GM12878 (cell line): Measurements from ENCODE around the gene DUSP16. TPM values are rescaled to one million over a fixed set of nuclear protein-coding genes. Genes with fewer than 3 reads are reported as not detected.

Experiments used
- CHD2 ChIP-seq: IDR thresholded peaks from 2 replicates; pipeline ENCODE4 v1.6.1; 2011; ENCODE audit warnings: low read depth, low read length, improper control_type of control experiment, borderline replicate concordance
- IKZF2 ChIP-seq, 2 experiments: fragments of 450-650 bp; IDR thresholded peaks; 2 replicates each; pipeline ENCODE4 v1.6.1; 2017; ENCODE audit warnings: mild to moderate bottlenecking in 2 of 2, moderate library complexity in 2 of 2
- polyA plus RNA-seq, 11 experiments: library from polyadenylated mRNA; depleted of rRNA in 4 of 11; unstranded in 6 of 11; stranded (reverse) in 5 of 11; fragments of >200 nt; fragmentation: Nextera tagmentation in 4 of 11; fragmentation: Illumina TruSeq in 1 of 11; extraction: Ambion mirVana in 4 of 11; extraction: Trizol in 1 of 11; gene quantifications; 1 replicate in 1 of 11; 2 replicates in 10 of 11; pipeline versions ENCODE4 v1.2.1 to v1.2.3, GENCODE V29; 2011 to 2016; ENCODE audit warnings: inconsistent platforms in 2 of 11, missing spikeins in 2 of 11, low read depth in 1 of 11
- total RNA-seq, 4 experiments: library from RNA; depleted of rRNA in 3 of 4; stranded (reverse); fragments of >200 nt in 3 of 4; fragmentation: Illumina TruSeq in 1 of 4; extraction: Trizol in 1 of 4; gene quantifications; 2 replicates each; pipeline versions ENCODE4 v1.2.1 to v1.2.3, GENCODE V29; 2013 to 2021
- TF ChIP-seq, protein P1 (sequence below): IDR thresholded peaks from 2 replicates; pipeline ENCODE4 v1.6.1; 2012; ENCODE audit warnings: low read length, inconsistent platforms
- TF ChIP-seq, protein P2 (sequence below): fragments of 450-650 bp; IDR thresholded peaks from 2 replicates; pipeline ENCODE4 v1.6.1; 2017; ENCODE audit warnings: mild to moderate bottlenecking, moderate library complexity
- TF ChIP-seq, protein P3 (sequence below): fragments of 450-650 bp; IDR thresholded peaks from 2 replicates; pipeline ENCODE4 v1.6.1; 2016; ENCODE audit warnings: mild to moderate bottlenecking

DUSP16 gene
- total and polyA plus RNA-seq, 10 of the 15 experiments (the other 5 are each of a cell fraction or from before 2014, with no cell fraction given) = 3.9 to 75.3 (median 26.8) TPM

DNA sequence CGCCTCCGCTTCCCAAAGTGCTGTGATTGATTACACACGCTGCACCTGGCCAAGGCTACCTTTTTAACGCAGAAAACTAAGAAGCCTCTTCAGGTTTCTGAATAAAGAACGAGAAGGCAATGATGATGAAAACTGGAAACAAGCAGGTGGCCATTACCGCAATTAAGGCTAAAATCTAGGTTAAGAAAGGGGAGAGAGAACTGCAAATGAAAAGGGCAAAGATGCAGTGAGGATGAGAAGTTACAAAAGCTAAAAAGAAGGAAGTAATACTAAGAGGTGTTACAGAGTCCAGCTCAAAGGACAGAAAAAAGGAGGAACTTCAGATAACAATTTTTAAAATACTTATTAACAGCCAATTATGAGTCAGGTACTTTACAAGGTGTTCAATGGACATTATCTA is 79.7 kb downstream of the DUSP16 start (continued):
- TF ChIP-seq, protein P1, sequence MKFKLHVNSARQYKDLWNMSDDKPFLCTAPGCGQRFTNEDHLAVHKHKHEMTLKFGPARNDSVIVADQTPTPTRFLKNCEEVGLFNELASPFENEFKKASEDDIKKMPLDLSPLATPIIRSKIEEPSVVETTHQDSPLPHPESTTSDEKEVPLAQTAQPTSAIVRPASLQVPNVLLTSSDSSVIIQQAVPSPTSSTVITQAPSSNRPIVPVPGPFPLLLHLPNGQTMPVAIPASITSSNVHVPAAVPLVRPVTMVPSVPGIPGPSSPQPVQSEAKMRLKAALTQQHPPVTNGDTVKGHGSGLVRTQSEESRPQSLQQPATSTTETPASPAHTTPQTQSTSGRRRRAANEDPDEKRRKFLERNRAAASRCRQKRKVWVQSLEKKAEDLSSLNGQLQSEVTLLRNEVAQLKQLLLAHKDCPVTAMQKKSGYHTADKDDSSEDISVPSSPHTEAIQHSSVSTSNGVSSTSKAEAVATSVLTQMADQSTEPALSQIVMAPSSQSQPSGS = no peak
- TF ChIP-seq CHD2 = peak; percentile 43; the same call in 1 of the 2 replicates
- TF ChIP-seq IKZF2 (IDR thresholded peaks at IDR 0.05) = peak; percentile 87 to 91; a peak in 3 of 4 replicates
- TF ChIP-seq, protein P2, sequence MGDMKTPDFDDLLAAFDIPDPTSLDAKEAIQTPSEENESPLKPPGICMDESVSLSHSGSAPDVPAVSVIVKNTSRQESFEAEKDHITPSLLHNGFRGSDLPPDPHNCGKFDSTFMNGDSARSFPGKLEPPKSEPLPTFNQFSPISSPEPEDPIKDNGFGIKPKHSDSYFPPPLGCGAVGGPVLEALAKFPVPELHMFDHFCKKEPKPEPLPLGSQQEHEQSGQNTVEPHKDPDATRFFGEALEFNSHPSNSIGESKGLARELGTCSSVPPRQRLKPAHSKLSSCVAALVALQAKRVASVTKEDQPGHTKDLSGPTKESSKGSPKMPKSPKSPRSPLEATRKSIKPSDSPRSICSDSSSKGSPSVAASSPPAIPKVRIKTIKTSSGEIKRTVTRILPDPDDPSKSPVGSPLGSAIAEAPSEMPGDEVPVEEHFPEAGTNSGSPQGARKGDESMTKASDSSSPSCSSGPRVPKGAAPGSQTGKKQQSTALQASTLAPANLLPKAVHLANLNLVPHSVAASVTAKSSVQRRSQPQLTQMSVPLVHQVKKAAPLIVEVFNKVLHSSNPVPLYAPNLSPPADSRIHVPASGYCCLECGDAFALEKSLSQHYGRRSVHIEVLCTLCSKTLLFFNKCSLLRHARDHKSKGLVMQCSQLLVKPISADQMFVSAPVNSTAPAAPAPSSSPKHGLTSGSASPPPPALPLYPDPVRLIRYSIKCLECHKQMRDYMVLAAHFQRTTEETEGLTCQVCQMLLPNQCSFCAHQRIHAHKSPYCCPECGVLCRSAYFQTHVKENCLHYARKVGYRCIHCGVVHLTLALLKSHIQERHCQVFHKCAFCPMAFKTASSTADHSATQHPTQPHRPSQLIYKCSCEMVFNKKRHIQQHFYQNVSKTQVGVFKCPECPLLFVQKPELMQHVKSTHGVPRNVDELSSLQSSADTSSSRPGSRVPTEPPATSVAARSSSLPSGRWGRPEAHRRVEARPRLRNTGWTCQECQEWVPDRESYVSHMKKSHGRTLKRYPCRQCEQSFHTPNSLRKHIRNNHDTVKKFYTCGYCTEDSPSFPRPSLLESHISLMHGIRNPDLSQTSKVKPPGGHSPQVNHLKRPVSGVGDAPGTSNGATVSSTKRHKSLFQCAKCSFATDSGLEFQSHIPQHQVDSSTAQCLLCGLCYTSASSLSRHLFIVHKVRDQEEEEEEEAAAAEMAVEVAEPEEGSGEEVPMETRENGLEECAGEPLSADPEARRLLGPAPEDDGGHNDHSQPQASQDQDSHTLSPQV = 0 out of 2 replicates have a peak, but pooled peaks have one; percentile 12
- TF ChIP-seq, protein P3, sequence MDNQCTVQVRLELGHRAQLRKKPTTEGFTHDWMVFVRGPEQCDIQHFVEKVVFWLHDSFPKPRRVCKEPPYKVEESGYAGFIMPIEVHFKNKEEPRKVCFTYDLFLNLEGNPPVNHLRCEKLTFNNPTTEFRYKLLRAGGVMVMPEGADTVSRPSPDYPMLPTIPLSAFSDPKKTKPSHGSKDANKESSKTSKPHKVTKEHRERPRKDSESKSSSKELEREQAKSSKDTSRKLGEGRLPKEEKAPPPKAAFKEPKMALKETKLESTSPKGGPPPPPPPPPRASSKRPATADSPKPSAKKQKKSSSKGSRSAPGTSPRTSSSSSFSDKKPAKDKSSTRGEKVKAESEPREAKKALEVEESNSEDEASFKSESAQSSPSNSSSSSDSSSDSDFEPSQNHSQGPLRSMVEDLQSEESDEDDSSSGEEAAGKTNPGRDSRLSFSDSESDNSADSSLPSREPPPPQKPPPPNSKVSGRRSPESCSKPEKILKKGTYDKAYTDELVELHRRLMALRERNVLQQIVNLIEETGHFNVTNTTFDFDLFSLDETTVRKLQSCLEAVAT = peak; percentile 82
